Measurements from ENCODE around the gene HABP2. TPM values are rescaled to one million over a fixed set of nuclear protein-coding genes. Genes with fewer than 3 reads are reported as not detected.
A peak's percentile ranks its signal among the peaks of the same experiment; 100 is the strongest.

HABP2 gene
- total and polyA plus RNA-seq, 2 of the 4 experiments (the other 2 are of a cell fraction), result not detected

- Histone ChIP-seq H2BK120ac (ENCODE audit: low read depth, low read length) (no peak overlapping the region), H2AK5ac (ENCODE audit: low read depth, low read length) (no peak overlapping the region), H4K5ac (ENCODE audit: low read depth, low read length) (no peak overlapping the region), H3K9me3 (ENCODE audit: control insufficient read depth, insufficient read depth, low read length) (no peaks in the 10 kb centered on the region), H3K4me2 (ENCODE audit: low read depth, low read length) (no peak overlapping the region), H3K36me3 (ENCODE audit: control insufficient read depth, insufficient read depth, low read length) (no peaks in the 10 kb centered on the region), H3K56ac (ENCODE audit: extremely low read depth, insufficient read depth, low read length) (no peak overlapping the region), H3K9me1 (ENCODE audit: insufficient read depth, low read length) (no peaks in the 10 kb centered on the region), H4K91ac (ENCODE audit: insufficient read depth, low read depth, low read length) (no peak overlapping the region), H3K4me1 (ENCODE audit: control insufficient read depth, insufficient read depth, low read length) (no peaks in the 10 kb centered on the region), H3K18ac (ENCODE audit: low read depth, low read length) (no peak overlapping the region), H3K79me1 (ENCODE audit: low read depth in 1 of 2, low read length in 2 of 2) (no peaks in the 10 kb centered on the region), H3K27ac (ENCODE audit: insufficient read depth, low read length) (no peak overlapping the region), H4K8ac (ENCODE audit: low read depth in 2 of 2, low read length in 2 of 2) (no peak overlapping the region), H3K4me3 (ENCODE audit: insufficient read depth, low read depth, low read length) (no peak overlapping the region), H3K14ac (replicated peaks; ENCODE audit: low read depth, low read length) (no peak overlapping the region), H3K27me3 (ENCODE audit: control insufficient read depth, insufficient read depth, low read length) (no peaks in the 10 kb centered on the region), H2BK20ac (ENCODE audit: low read depth, low read length) (no peak overlapping the region), H3K9ac (ENCODE audit: low read depth, low read length) (no peak overlapping the region), H2AFZ (replicated peaks; ENCODE audit: low read length, poor library complexity) (no peak overlapping the region), H4K20me1 (ENCODE audit: insufficient read depth, low read length) (no peaks in the 10 kb centered on the region), H2BK5ac (ENCODE audit: low read depth, low read length, poor library complexity, severe bottlenecking) (no peak overlapping the region), H2BK15ac (ENCODE audit: low read depth, low read length) (no peak overlapping the region), H3K4ac (ENCODE audit: low read depth, low read length) (no peak overlapping the region), H3K23ac (ENCODE audit: low read depth, low read length) (no peak overlapping the region), H2AK9ac (replicated peaks; ENCODE audit: low read depth, low read length, poor library complexity) (no peak overlapping the region)
- CTCF ChIA-PET, result no interaction called here
- TF ChIP-seq BHLHE40 (IDR thresholded peaks at IDR 0.05; ENCODE audit: low read depth, low read length) (no peak), MXI1 (IDR thresholded peaks at IDR 0.05; ENCODE audit: borderline replicate concordance, low read depth, low read length) (no peak), SMC3 (IDR thresholded peaks at IDR 0.05; ENCODE audit: low read depth, low read length) (no peak), POLR2A (IDR thresholded peaks at IDR 0.05; ENCODE audit: low read depth, low read length) (no peak), CEBPB (IDR thresholded peaks at IDR 0.05; ENCODE audit: low read depth, low read length) (no peak), RAD21 (IDR thresholded peaks at IDR 0.05; ENCODE audit: low read length) (no peak), FOS (IDR thresholded peaks at IDR 0.05; ENCODE audit: low read depth, low read length) (no peak), MAFK (IDR thresholded peaks at IDR 0.05; ENCODE audit: low read depth, low read length) (no peak), ELK1 (IDR thresholded peaks at IDR 0.05; ENCODE audit: borderline replicate concordance, low read depth, low read length) (no peak)
- POLR2A ChIA-PET (ENCODE audit: unreplicated experiment), result no interaction called here
- ATAC-seq (ENCODE audit: low read depth) (no peak), DNase-seq (peak; percentile 36)
- BruUV-seq (replicated peaks), result no TSS peak
- dilution Hi-C loops (cut with HindIII; ENCODE audit: low sequenced_read_pairs, unreplicated experiment), result no loop called here
- intact Hi-C loops (cut with micrococcal nuclease), result no loop called here
- in situ Hi-C loops (cut with MboI; ENCODE audit: low sequenced_read_pairs), result no loop called here
- no CpG with 5 or more reads among the region's 7 CpGs for WGBS, 2 experiments (ENCODE audit: extremely low coverage in 2 of 2, insufficient read length in 1 of 2)
Observed at GRCh38 chr10:113539789-113540188, 13.1 kb upstream of the HABP2 start.

Data from IMR-90 (cell line).